NB4 (cell line): ENCODE data around the gene ARL14.

ENCODE experiments used
- DNase-seq: peaks from one replicate; pipeline ENCODE4 v3.0.0; 2010; ENCODE audit warnings: low read depth
- H3K4me3 ChIP-seq: one replicate; pipeline ENCODE4 v1.5.1; 2011; ENCODE audit warnings: mild to moderate bottlenecking, low read depth, low read length, moderate library complexity
- MYC ChIP-seq: IDR thresholded peaks from 2 replicates; pipeline ENCODE4 v1.6.1; 2011; ENCODE audit warnings: low read depth, low read length
- POLR2A ChIP-seq: IDR thresholded peaks from 2 replicates; pipeline ENCODE4 v1.6.1; 2011; ENCODE audit warnings: mild to moderate bottlenecking; ENCODE audit not compliant: insufficient read length; ENCODE audit errors: extremely low read depth
- TF ChIP-seq, protein P1 (sequence below): IDR thresholded peaks from 2 replicates; pipeline ENCODE4 v1.6.1; 2011; ENCODE audit warnings: low read depth, low read length
- TF ChIP-seq, protein P2 (sequence below): IDR thresholded peaks from one replicate; pipeline ENCODE4 v1.5.1; 2012; ENCODE audit warnings: low read depth, low read length

The ARL14 gene

GRCh38 chr3:160725338-160725737 is 48.4 kb downstream of the ARL14 start:
- H3K4me3 ChIP-seq, result no peak overlapping the region
- TF ChIP-seq, protein P1, sequence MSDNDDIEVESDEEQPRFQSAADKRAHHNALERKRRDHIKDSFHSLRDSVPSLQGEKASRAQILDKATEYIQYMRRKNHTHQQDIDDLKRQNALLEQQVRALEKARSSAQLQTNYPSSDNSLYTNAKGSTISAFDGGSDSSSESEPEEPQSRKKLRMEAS, result no peak
- no peak for TF ChIP-seq MYC
- no peak for TF ChIP-seq POLR2A
- TF ChIP-seq, protein P2, sequence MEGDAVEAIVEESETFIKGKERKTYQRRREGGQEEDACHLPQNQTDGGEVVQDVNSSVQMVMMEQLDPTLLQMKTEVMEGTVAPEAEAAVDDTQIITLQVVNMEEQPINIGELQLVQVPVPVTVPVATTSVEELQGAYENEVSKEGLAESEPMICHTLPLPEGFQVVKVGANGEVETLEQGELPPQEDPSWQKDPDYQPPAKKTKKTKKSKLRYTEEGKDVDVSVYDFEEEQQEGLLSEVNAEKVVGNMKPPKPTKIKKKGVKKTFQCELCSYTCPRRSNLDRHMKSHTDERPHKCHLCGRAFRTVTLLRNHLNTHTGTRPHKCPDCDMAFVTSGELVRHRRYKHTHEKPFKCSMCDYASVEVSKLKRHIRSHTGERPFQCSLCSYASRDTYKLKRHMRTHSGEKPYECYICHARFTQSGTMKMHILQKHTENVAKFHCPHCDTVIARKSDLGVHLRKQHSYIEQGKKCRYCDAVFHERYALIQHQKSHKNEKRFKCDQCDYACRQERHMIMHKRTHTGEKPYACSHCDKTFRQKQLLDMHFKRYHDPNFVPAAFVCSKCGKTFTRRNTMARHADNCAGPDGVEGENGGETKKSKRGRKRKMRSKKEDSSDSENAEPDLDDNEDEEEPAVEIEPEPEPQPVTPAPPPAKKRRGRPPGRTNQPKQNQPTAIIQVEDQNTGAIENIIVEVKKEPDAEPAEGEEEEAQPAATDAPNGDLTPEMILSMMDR, result no peak
- DNase-seq, result no peak
